Right atrium auricular region (tissue), 2 donors: ENCODE data around the gene PDE6B. TPM values are rescaled to one million over a fixed set of nuclear protein-coding genes. Genes with fewer than 3 reads are reported as not detected.

ENCODE experiments used
- DNase-seq: peaks from one replicate; pipeline ENCODE4 v3.0.0-alpha.2; 2019; ENCODE audit warnings: low spot score
- H3K27ac ChIP-seq, 2 donors: fragments of 200-600 bp; sonication (generic); 1 replicate in 1 of 2; 2 replicates in 1 of 2; pipeline ENCODE4 v1.5.1; 2016 to 2019
- H3K27me3 ChIP-seq, 2 donors: fragments of 200-600 bp; sonication (generic); one replicate each; pipeline versions ENCODE4 v1.5.1 to v1.6.0; 2017 to 2019
- H3K36me3 ChIP-seq: fragments of 200-600 bp; sonication (generic); one replicate; pipeline ENCODE4 v1.5.1; 2016
- H3K4me1 ChIP-seq, 2 donors: fragments of 200-600 bp; sonication (generic); one replicate each; pipeline versions ENCODE4 v1.5.1 to v1.6.0; 2017 to 2019
- H3K4me3 ChIP-seq, 2 donors: fragments of 200-600 bp; sonication (generic); 1 replicate in 1 of 2; 2 replicates in 1 of 2; pipeline ENCODE4 v1.5.1; 2017 to 2019; ENCODE audit warnings: mild to moderate bottlenecking in 1 of 2, moderate library complexity in 1 of 2
- H3K9me3 ChIP-seq, 2 donors: fragments of 200-600 bp; sonication (generic); one replicate each; pipeline ENCODE4 v1.5.1; 2019
- CTCF ChIP-seq, 2 donors: fragments of 200-600 bp; sonication (generic); IDR thresholded peaks; one replicate each; pipeline ENCODE4 v1.5.1; 2019; ENCODE audit warnings: antibody characterized with exemption in 2 of 2
- total RNA-seq, 2 donors: library from RNA; depleted of rRNA; stranded (reverse); fragments of >200 nt; gene quantifications; one replicate each; pipeline ENCODE4 v1.1.0, GENCODE V29; 2016

The PDE6B gene
- total RNA-seq, 2 donors from 2014 or later: 2.3 to 4.6 TPM

DNA sequence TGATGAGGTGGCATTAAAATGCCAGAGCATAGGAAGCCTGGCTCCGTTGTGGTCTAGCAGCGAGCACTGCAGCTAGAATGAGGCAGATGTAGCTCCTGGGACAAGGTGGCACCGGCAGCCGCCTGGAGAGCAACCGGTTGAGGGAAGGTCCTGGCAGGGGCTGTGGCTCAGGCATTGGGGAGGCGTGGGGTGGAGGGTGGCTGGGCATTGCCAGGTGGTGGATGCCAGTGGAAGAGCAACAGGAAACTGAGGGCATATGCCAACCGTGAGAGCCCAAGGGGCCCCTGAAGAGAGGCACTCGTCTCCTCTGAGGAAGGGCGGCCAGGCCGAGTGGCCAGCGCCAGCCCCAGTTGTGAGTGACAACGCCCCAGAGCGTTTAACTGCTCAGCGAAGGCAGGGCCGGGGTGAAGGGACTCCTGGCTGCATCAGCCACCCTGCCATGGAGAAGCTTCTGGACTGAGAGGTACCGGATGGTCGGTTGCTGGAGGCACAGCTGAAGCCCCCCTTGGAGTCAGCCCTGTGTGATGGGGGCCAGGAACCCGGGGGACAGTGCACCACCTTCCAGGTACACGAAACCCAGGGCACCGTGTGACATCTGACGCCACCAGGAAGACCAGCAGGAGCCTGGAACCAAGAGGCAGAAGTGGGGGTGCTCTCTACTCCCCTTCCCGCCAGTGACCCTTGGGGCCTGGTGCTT lies 13.2 kb upstream of the PDE6B start:
- TF ChIP-seq CTCF (IDR thresholded peaks at IDR 0.05): no peak
- H3K27me3 ChIP-seq: no peaks in the 10 kb centered on the region
- no peaks in the 10 kb centered on the region for H3K36me3 ChIP-seq
- H3K27ac ChIP-seq: no peak overlapping the region
- no peaks in the 10 kb centered on the region for H3K4me1 ChIP-seq
- H3K9me3 ChIP-seq: peaks cover 0 to 7% of the 10 kb centered on the region in 2 donors
- no peak for DNase-seq
- H3K4me3 ChIP-seq: no peak overlapping the region

- peaks cover 0 to 7% of the 10 kb centered on the region in 2 donors for H3K9me3 ChIP-seq
- H3K36me3 ChIP-seq: no peaks in the 10 kb centered on the region
- no peak overlapping the region for H3K27ac ChIP-seq
- DNase-seq: no peak
- TF ChIP-seq CTCF (IDR thresholded peaks at IDR 0.05): no peak
- no peak overlapping the region for H3K4me3 ChIP-seq
- no peaks in the 10 kb centered on the region for H3K4me1 ChIP-seq
- H3K27me3 ChIP-seq: no peaks in the 10 kb centered on the region
These were observed 12.6 kb upstream of the PDE6B start for GRCh38 chr4:612749-613125.

DNA sequence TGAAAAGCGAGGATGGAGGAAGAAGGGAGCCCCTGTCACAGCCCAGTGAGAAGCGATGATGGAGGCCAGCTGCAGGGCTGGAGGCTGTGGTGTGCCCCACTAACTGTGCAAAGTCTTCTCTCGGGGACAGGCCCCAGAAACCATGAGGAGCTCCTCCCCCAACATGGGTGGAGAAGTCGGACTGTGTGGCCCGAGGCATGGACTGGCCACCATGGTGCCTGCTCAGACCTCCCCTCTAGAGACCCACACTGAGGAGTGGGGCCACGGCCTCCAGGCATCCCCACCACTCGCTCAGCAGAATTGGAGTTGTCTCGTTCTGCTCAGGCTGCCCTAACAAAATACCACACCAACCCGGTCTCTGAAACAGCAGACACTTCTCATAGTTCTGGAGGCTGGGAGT lies 12.2 kb upstream of the PDE6B start:
- peaks cover 0 to 7% of the 10 kb centered on the region in 2 donors for H3K9me3 ChIP-seq
- no peak overlapping the region for H3K4me3 ChIP-seq
- no peaks in the 10 kb centered on the region for H3K36me3 ChIP-seq
- no peaks in the 10 kb centered on the region for H3K4me1 ChIP-seq
- no peak overlapping the region for H3K27ac ChIP-seq
- no peak for TF ChIP-seq CTCF (IDR thresholded peaks at IDR 0.05)
- no peak for DNase-seq
- H3K27me3 ChIP-seq: no peaks in the 10 kb centered on the region

DNA sequence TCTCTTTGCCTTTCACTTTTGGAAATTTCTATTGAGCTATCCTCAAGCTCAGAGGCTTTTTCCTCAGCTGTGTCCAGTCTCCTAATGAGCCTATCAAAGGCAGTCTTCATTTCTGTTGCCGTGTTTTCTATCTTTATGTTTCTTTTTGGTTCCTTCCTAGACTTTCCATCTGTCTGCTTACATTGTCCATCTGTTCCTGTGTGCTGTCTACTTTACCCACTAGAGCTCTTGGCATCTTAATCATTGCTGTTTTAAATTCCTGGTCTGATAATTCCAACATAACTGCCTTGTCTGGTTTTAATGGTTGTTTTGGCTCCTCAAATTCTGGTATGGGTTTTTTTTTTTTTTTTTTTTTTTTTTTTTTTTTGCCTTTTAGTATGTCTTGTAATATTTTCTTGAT lies 9.3 kb upstream of the PDE6B start:
- H3K27ac ChIP-seq: no peak overlapping the region
- no peaks in the 10 kb centered on the region for H3K36me3 ChIP-seq
- H3K4me1 ChIP-seq: no peaks in the 10 kb centered on the region
- TF ChIP-seq CTCF (IDR thresholded peaks at IDR 0.05): no peak
- no peak overlapping the region for H3K4me3 ChIP-seq
- no peaks in the 10 kb centered on the region for H3K27me3 ChIP-seq
- DNase-seq: no peak
- H3K9me3 ChIP-seq: no peaks in the 10 kb centered on the region

GRCh38 chr4:616911-617643 lies 8.3 kb upstream of the PDE6B start:
- no peaks in the 10 kb centered on the region for H3K4me1 ChIP-seq
- H3K36me3 ChIP-seq: no peaks in the 10 kb centered on the region
- no peaks in the 10 kb centered on the region for H3K9me3 ChIP-seq
- no peak for DNase-seq
- H3K27ac ChIP-seq: no peak overlapping the region
- no peaks in the 10 kb centered on the region for H3K27me3 ChIP-seq
- no peak for TF ChIP-seq CTCF (IDR thresholded peaks at IDR 0.05)
- no peak overlapping the region for H3K4me3 ChIP-seq
